ENCODE results near the gene UBE2J2.

The UBE2J2 gene

GRCh38 chr1:1259540-1259939 is 14.1 kb downstream of the UBE2J2 start:
- Histone ChIP-seq H3K79me2 (ENCODE audit: control insufficient read depth, low read length) (peaks cover 32% of the 10 kb centered on the region), H3K4me3 (ENCODE audit: low read length) (no peak overlapping the region), H3K4me2 (ENCODE audit: low read length) (peak overlapping the region; percentile 49; the same call in 1 of the 2 replicates), H3K9me3 (ENCODE audit: control insufficient read depth, insufficient read depth, low read length) (no peaks in the 10 kb centered on the region), H4K20me1 (ENCODE audit: control insufficient read depth, insufficient read depth, low read depth, low read length) (no peaks in the 10 kb centered on the region), H3F3A (ENCODE audit: control insufficient read depth, insufficient read depth) (0 out of 2 replicates have a peak, but pooled peaks cover 3% of the 10 kb centered on the region), H3K9me2 (replicated peaks; ENCODE audit: control insufficient read depth, low read length) (no peaks in the 10 kb centered on the region), H3K4me1 (ENCODE audit: control insufficient read depth, low read length) (peaks cover 19% of the 10 kb centered on the region), H3K36me3 (ENCODE audit: control insufficient read depth, low read length) (peaks cover 71% of the 10 kb centered on the region), H3K27ac (ENCODE audit: low read depth, low read length) (peak overlapping the region; percentile 51), H3K27me3 (ENCODE audit: control insufficient read depth, low read length) (no peaks in the 10 kb centered on the region)
- TF ChIP-seq EZH2phosphoT487 (IDR thresholded peaks at IDR 0.05; ENCODE audit: borderline replicate concordance, low read length) (no peak), CTCF (IDR thresholded peaks at IDR 0.05; ENCODE audit: low read depth, low read length, poor library complexity, severe bottlenecking) (no peak)

- Histone ChIP-seq H3K36me3 (ENCODE audit: control insufficient read depth, low read length) (peaks cover 71% of the 10 kb centered on the region), H3K27me3 (ENCODE audit: control insufficient read depth, low read length) (no peaks in the 10 kb centered on the region), H4K20me1 (ENCODE audit: control insufficient read depth, insufficient read depth, low read depth, low read length) (no peaks in the 10 kb centered on the region), H3K4me1 (ENCODE audit: control insufficient read depth, low read length) (peaks cover 19% of the 10 kb centered on the region), H3K27ac (ENCODE audit: low read depth, low read length) (no peak overlapping the region), H3F3A (ENCODE audit: control insufficient read depth, insufficient read depth) (0 out of 2 replicates have a peak, but pooled peaks cover 3% of the 10 kb centered on the region), H3K79me2 (ENCODE audit: control insufficient read depth, low read length) (peaks cover 30% of the 10 kb centered on the region), H3K9me2 (replicated peaks; ENCODE audit: control insufficient read depth, low read length) (no peaks in the 10 kb centered on the region), H3K9me3 (ENCODE audit: control insufficient read depth, insufficient read depth, low read length) (no peaks in the 10 kb centered on the region), H3K4me3 (ENCODE audit: low read length) (no peak overlapping the region), H3K4me2 (ENCODE audit: low read length) (no peak overlapping the region)
- TF ChIP-seq EZH2phosphoT487 (IDR thresholded peaks at IDR 0.05; ENCODE audit: borderline replicate concordance, low read length) = no peak
- TF ChIP-seq CTCF (IDR thresholded peaks at IDR 0.05; ENCODE audit: low read depth, low read length, poor library complexity, severe bottlenecking) = no peak
Measured at GRCh38 chr1:1259119-1259488, 14.6 kb downstream of the UBE2J2 start.

- Histone ChIP-seq H3K36me3 (ENCODE audit: control insufficient read depth, low read length) (peaks cover 68% of the 10 kb centered on the region), H3F3A (ENCODE audit: control insufficient read depth, insufficient read depth) (0 out of 2 replicates have a peak, but pooled peaks cover 3% of the 10 kb centered on the region), H3K4me1 (ENCODE audit: control insufficient read depth, low read length) (peaks cover 19% of the 10 kb centered on the region), H3K79me2 (ENCODE audit: control insufficient read depth, low read length) (peaks cover 22% of the 10 kb centered on the region), H4K20me1 (ENCODE audit: control insufficient read depth, insufficient read depth, low read depth, low read length) (no peaks in the 10 kb centered on the region), H3K9me2 (replicated peaks; ENCODE audit: control insufficient read depth, low read length) (no peaks in the 10 kb centered on the region), H3K4me3 (ENCODE audit: low read length) (no peak overlapping the region), H3K27ac (ENCODE audit: low read depth, low read length) (no peak overlapping the region), H3K4me2 (ENCODE audit: low read length) (no peak overlapping the region), H3K27me3 (ENCODE audit: control insufficient read depth, low read length) (no peaks in the 10 kb centered on the region), H3K9me3 (ENCODE audit: control insufficient read depth, insufficient read depth, low read length) (no peaks in the 10 kb centered on the region)
- TF ChIP-seq EZH2phosphoT487 (IDR thresholded peaks at IDR 0.05; ENCODE audit: borderline replicate concordance, low read length) = no peak
- TF ChIP-seq CTCF (IDR thresholded peaks at IDR 0.05; ENCODE audit: low read depth, low read length, poor library complexity, severe bottlenecking) = no peak
Measured at GRCh38 chr1:1256956-1257871, 16.4 kb downstream of the UBE2J2 start.
